GOT3 (cell line): ENCODE data around the gene HDAC6.
"Not testable (repeated sequence)": the region's sequence is repeated elsewhere in the genome, so short reads cannot be mapped to it uniquely, and the experiment has no call there.

ENCODE experiments used
- DNase-seq: peaks from one replicate; lab custom pipeline; 2025; ENCODE audit warnings: mixed read lengths; lab: John Stamatoyannopoulos, UW

HDAC6 gene

GRCh38 chrX:48789366-48790220, 12.3 kb upstream of the HDAC6 start:
- DNase-seq = no peak

- no peak for DNase-seq
Observed at GRCh38 chrX:48790477-48790876, 11.4 kb upstream of the HDAC6 start.

GRCh38 chrX:48791063-48791820, 10.6 kb upstream of the HDAC6 start:
- no peak for DNase-seq

- no peak for DNase-seq
Observed at GRCh38 chrX:48792219-48792618, 9.6 kb upstream of the HDAC6 start.

- no peak for DNase-seq
Observed at GRCh38 chrX:48793935-48794334, 7.9 kb upstream of the HDAC6 start.

- no peak for DNase-seq
Observed at GRCh38 chrX:48794340-48794910, 7.4 kb upstream of the HDAC6 start.

GRCh38 chrX:48794911-48795515, 6.9 kb upstream of the HDAC6 start:
- DNase-seq = no peak

- DNase-seq = no peak
Observed at GRCh38 chrX:48798318-48798717, 3.5 kb upstream of the HDAC6 start.

- DNase-seq = no peak
Observed at GRCh38 chrX:48800574-48801279, 1.1 kb upstream of the HDAC6 start.

GRCh38 chrX:48802089-48802904, 430 bp downstream of the HDAC6 start:
- no peak for DNase-seq

GRCh38 chrX:48802905-48803200, 986 bp downstream of the HDAC6 start:
- DNase-seq = no peak

- DNase-seq = no peak
Observed at GRCh38 chrX:48806081-48806480, 4.2 kb downstream of the HDAC6 start.

GRCh38 chrX:48813644-48814043, 11.8 kb downstream of the HDAC6 start:
- no peak for DNase-seq

- no peak for DNase-seq
Observed at GRCh38 chrX:48814722-48815121, 12.9 kb downstream of the HDAC6 start.

GRCh38 chrX:48815266-48815665, 13.4 kb downstream of the HDAC6 start:
- no peak for DNase-seq

- no peak for DNase-seq
Observed at GRCh38 chrX:48816014-48816810, 14.3 kb downstream of the HDAC6 start.

- DNase-seq = no peak
Observed at GRCh38 chrX:48818098-48818497, 16.2 kb downstream of the HDAC6 start.

GRCh38 chrX:48818866-48819265, 17.0 kb downstream of the HDAC6 start:
- no peak for DNase-seq

- not testable (repeated sequence) for DNase-seq
Observed at GRCh38 chrX:48819394-48819793, 17.5 kb downstream of the HDAC6 start.

GRCh38 chrX:48823053-48823452, 21.2 kb downstream of the HDAC6 start:
- DNase-seq = no peak
